KOPT-K1 (cell line): ENCODE data around the gene HNRNPL.
"Not testable (repeated sequence)": the region's sequence is repeated elsewhere in the genome, so short reads cannot be mapped to it uniquely, and the experiment has no call there.

ENCODE experiments used
- H3K27ac ChIP-seq: fragments of 200-600 bp; sonication (generic); 2 replicates; pipeline ENCODE4 v1.5.1; 2016; ENCODE audit warnings: antibody characterized with exemption, mild to moderate bottlenecking, low read depth, low read length; ENCODE audit not compliant: poor library complexity, severe bottlenecking
- H3K36me3 ChIP-seq: fragments of 200-600 bp; sonication (generic); 2 replicates; pipeline ENCODE4 v1.5.1; 2017; ENCODE audit warnings: antibody characterized with exemption, mild to moderate bottlenecking, low read length, moderate library complexity; ENCODE audit not compliant: insufficient read depth
- H3K9me3 ChIP-seq: fragments of 200-600 bp; sonication (generic); 2 replicates; pipeline ENCODE4 v1.5.1; 2017; ENCODE audit warnings: antibody characterized with exemption, low read length, mild to moderate bottlenecking; ENCODE audit not compliant: insufficient read depth, poor library complexity, severe bottlenecking

Gene HNRNPL

GRCh38 chr19:38793177-38793576 lies 56.6 kb downstream of the HNRNPL start:
- Histone ChIP-seq H3K9me3 (no peaks in the 10 kb centered on the region), H3K36me3 (no peaks in the 10 kb centered on the region), H3K27ac (no peak overlapping the region)

GRCh38 chr19:38792250-38793111 lies 57.3 kb downstream of the HNRNPL start:
- no peaks in the 10 kb centered on the region for H3K36me3 ChIP-seq
- H3K27ac ChIP-seq: no peak overlapping the region
- H3K9me3 ChIP-seq: no peaks in the 10 kb centered on the region

- H3K27ac ChIP-seq, H3K36me3 ChIP-seq, H3K9me3 ChIP-seq: not testable (repeated sequence)
Observed at GRCh38 chr19:38791451-38792064, 58.2 kb downstream of the HNRNPL start.

- not testable (repeated sequence) for H3K9me3 ChIP-seq, H3K27ac ChIP-seq, H3K36me3 ChIP-seq
Observed at GRCh38 chr19:38790507-38791403, 59.0 kb downstream of the HNRNPL start.

- Histone ChIP-seq H3K27ac (no peak within 1 kb of the TSS), H3K36me3 (no peaks in the 10 kb centered on the region), H3K9me3 (no peaks in the 10 kb centered on the region)
Observed at GRCh38 chr19:38788478-38789243, 61.1 kb downstream of the HNRNPL start, which contains the start of gene LGALS7B. TSS of gene LGALS7B (plus strand) at chr19:38789200. CDS start at chr19:38789227, 27 bp downstream.

GRCh38 chr19:38786572-38787265 lies 63.1 kb downstream of the HNRNPL start:
- Histone ChIP-seq H3K27ac (no peak overlapping the region), H3K36me3 (no peaks in the 10 kb centered on the region), H3K9me3 (no peaks in the 10 kb centered on the region)
